KBM-7 (cell line): ENCODE measurements around the gene TUBGCP3.
"Not testable (repeated sequence)": the region's sequence is repeated elsewhere in the genome, so short reads cannot be mapped to it uniquely, and the experiment has no call there.

ENCODE experiments used
- DNase-seq: peaks from one replicate; pipeline ENCODE4 v3.0.0-alpha.2; 2015
- in situ Hi-C: fragments of 300-500 bp; cut with MboI; formaldehyde crosslinking; loops from 2 replicates; pipeline ENCODE4 v1.14.3; 2020; ENCODE audit warnings: low sequenced_read_pairs, low pct_unique_long_range_greater_than_20kb, mixed read lengths

Gene TUBGCP3

DNA sequence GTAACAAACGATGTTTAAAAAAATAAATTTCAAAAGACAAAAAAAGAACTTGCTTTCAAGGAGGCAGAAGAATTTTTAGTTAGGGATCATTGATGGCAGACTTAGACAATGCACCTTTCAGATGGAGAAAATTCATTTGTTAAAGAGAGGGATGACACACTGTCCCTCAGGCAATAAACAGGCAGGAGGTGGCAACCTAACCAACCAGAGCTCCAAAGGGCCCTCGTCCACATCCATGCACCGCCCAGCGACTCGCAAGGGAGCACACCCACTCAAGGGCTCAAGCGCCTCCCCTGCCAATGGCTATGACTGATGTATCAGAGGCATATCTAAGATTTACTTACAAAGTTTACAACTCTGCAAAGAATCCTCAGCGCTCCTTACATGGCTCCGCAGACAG is 81.9 kb downstream of the TUBGCP3 start:
- no peak for DNase-seq
- in situ Hi-C loops = no loop called here

DNA sequence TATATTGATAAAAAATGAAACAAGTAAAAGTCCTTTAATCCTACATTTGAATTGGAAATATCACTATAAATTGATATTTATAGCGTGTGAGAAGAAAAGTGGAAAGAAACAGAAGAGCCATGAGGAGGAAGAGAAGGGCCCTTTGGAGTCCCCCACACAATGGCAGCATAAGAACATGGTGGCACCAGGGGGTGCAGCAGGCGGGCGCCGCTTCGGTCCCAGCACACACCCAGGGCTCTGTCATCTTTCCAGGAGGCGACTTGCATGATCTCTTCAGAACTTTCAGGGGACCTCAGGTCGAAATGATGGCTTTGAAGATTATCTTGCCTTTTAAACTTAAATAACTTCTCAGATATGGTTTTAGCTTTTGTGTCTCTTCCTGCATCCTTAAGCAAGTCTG is 91.8 kb downstream of the TUBGCP3 start:
- in situ Hi-C loops = no loop called here
- no peak for DNase-seq

DNA sequence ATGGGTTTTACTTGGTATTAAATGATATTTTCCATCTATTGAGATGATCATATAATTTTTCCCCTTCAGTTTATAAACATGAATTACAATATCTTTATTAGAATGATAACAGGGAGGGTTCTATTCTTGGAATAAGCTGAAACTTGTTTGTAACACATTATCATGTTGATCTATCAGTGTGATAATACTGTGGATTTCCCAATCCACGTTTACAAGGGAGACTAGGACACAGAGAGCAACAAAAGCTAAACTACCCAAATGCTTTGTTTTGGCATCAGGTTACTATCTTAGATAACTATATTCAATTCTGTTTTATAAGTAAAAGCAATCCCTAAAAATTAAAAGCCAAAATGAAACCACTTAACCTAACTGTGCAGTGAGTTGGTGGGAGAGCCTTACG is 92.5 kb downstream of the TUBGCP3 start:
- no peak for DNase-seq
- in situ Hi-C loops = no loop called here

GRCh38 chr13:112489199-112489598 is 98.8 kb downstream of the TUBGCP3 start:
- in situ Hi-C loops = no loop called here

GRCh38 chr13:112488343-112489050 is 99.5 kb downstream of the TUBGCP3 start:
- in situ Hi-C loops, DNase-seq: not testable (repeated sequence)

More at GRCh38 chr13:112489199-112489598, 98.8 kb downstream of the TUBGCP3 start:
- DNase-seq = no peak

- DNase-seq = no peak
- in situ Hi-C loops = no loop called here
Measured at GRCh38 chr13:112487127-112487517, 100.8 kb downstream of the TUBGCP3 start.

- DNase-seq = no peak
- in situ Hi-C loops = no loop called here
Measured at GRCh38 chr13:112486386-112487126, 101.4 kb downstream of the TUBGCP3 start.

- DNase-seq, in situ Hi-C loops: not testable (repeated sequence)
Measured at GRCh38 chr13:112485814-112486213, 102.1 kb downstream of the TUBGCP3 start.

GRCh38 chr13:112483299-112483698 is 104.7 kb downstream of the TUBGCP3 start:
- no peak for DNase-seq
- in situ Hi-C loops = no loop called here

DNA sequence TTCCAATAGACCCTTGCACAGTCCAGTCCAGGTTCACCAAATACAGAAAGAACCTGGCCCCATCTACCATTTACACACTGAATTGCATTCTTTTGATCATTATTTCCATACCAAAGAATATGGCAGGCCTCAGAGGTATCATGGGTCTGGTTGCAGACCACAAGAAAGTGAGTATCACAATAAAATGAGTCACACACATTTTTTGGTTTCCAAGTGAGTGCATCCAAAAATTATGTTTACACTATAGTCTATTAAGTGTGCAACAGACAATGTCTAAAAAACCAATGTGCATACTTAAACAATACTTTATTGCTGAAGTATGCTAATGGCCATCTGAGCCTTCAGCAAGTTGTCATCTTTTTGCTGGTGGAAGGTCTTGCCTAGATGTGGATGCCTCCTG is 106.5 kb downstream of the TUBGCP3 start:
- no peak for DNase-seq
- in situ Hi-C loops = no loop called here

- DNase-seq = no peak
- in situ Hi-C loops = no loop called here
Measured at GRCh38 chr13:112479389-112479788, 108.6 kb downstream of the TUBGCP3 start.

DNA sequence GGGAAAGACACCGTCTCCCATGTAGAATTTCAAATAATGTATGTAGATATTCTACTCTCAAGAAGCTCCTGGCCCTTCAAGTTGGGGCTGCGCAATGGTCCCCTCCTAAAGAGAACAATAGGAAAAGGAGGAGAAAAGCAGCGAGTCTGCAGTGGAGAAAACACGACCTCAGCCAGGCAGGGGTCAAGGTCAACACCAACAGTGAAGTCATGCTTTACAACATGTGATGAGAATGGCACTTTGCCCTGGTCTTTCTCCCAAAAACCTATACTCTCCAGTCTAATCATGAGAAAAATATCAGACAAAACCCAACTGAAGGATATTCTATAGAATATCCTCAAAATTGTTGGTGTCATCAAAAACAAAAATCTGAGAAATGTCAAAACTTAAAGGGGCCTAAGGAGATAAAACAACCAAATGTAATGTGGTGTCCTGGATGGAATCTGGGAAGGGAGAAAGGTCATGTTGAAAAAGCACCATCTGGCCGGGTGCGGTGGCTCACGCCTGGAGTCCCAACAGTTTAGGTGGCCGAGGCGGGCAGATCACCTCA is 110.8 kb downstream of the TUBGCP3 start:
- no peak for DNase-seq
- in situ Hi-C loops = no loop called here

- no peak for DNase-seq
- in situ Hi-C loops = no loop called here
Measured at GRCh38 chr13:112475889-112476288, 112.1 kb downstream of the TUBGCP3 start.

DNA sequence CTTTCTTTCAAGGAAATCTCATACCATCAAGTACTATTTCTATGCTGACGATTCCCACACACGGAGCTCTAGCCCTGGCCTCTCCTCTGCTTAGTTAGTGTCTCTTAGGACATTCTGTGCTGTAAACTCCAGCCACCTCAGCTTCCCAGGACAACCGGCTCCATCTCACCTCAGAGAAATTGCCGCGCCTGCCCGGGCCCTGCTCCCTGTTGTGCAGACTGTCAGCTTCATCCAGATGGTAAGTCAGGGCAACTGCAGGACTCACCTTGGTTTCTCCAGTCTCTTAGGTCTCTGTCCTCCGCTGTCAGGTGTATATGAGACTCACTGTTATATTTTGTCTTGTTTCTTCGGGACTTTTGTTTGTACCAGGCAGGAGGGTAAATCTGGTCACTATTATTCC is 113.1 kb downstream of the TUBGCP3 start:
- no peak for DNase-seq
- in situ Hi-C loops = no loop called here

DNA sequence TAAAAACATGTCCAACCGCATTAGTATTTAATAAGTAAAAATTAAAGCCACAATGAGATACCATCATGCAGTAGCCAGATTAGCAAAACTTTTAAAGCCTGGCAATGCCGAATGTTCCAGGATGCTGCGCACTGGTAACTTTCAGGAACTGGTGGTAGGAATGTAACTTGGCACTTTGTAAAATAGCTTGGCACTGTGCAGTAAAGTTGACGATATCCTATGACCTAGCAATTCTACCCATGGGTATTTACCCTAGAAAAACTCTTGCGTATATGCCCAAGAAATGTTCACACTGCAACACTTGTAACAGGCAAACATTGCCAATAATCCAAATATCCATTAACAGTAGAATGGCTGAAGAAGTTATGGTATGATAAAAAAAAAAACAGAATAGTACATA is 114.1 kb downstream of the TUBGCP3 start:
- in situ Hi-C loops = no loop called here
- no peak for DNase-seq

GRCh38 chr13:112469071-112469745 is 118.7 kb downstream of the TUBGCP3 start:
- no peak for DNase-seq
- in situ Hi-C loops = no loop called here

DNA sequence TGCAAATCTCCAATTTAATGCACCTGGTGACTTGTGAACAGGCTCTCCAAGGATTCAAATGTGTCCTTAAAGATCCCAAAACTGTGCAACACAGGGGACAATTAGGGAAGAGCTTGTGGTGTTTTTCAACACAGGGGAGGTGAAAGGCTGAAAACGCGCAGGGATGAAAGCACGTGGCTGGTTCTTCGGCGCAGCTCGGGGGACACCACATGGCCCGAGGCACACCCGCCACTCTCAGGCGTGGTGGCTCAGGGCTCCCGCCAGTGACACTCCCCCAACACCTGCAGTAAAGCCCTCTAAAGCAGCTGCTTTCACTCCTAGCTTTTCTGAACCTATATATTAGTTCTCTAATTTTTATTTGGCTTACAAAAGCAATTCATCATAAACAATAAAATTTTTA is 119.9 kb downstream of the TUBGCP3 start:
- no peak for DNase-seq
- in situ Hi-C loops = no loop called here

DNA sequence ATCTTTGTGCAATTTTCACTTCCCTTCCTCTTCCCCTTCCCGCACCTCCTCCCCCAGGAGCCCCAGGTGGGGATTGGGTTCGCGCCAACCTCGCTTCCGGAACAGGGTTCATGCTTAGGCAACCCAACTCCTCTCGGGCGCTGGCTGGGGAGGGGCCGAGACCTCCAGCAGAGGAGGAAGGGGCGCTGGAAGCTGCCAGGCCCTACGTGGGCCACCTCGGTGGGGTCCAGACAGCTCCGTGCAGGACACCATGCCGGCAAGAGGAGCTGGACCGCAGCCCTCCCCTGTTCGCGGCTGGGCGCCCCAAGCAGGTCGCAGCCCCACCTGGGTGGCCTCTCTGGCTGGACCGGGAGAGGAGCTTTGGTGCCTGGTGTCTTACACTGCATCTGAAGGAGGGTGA is 120.7 kb downstream of the TUBGCP3 start:
- in situ Hi-C loops = no loop called here
- no peak for DNase-seq

GRCh38 chr13:112466132-112467058 is 121.6 kb downstream of the TUBGCP3 start:
- DNase-seq = no peak
- in situ Hi-C loops = no loop called here
